NT2/D1 (cell line): ENCODE data around the gene SPECC1L.

Experiments
- SUZ12 ChIP-seq: IDR thresholded peaks from 2 replicates; pipeline ENCODE4 v1.6.1; 2011; ENCODE audit not compliant: insufficient read length, insufficient read depth; ENCODE audit errors: extremely low read depth
- YY1 ChIP-seq: IDR thresholded peaks from 2 replicates; pipeline ENCODE4 v1.6.1; 2011; ENCODE audit not compliant: insufficient read length, insufficient read depth
- ZNF274 ChIP-seq: IDR thresholded peaks from 2 replicates; pipeline ENCODE4 v1.6.1; 2011; ENCODE audit warnings: mild to moderate bottlenecking, low read depth, low read length

DNA sequence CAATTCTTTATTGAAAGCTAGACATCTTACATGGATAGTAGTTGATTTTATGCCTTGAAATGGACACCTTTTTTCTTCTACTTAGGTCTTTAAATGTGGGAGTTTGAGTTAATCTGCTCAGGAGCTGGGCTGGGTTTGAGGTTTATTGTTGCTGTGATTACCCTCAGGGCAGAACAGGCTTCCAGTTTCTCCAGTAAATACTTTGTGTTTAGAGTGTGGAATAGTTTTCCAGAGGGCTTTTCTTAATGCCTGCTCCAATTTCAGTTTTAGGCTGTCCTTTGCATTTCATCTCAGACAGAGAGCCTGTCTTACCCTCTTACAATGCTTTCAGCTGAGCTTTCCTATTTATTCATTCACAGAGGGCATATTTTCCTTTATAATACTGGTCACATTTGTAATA lies 86.9 kb downstream of the SPECC1L start:
- no peak for TF ChIP-seq ZNF274
- TF ChIP-seq YY1, result no peak
- no peak for TF ChIP-seq SUZ12
